Naive B cell (primary cell): ENCODE results near the gene LEFTY2. TPM values are rescaled to one million over a fixed set of nuclear protein-coding genes. Genes with fewer than 3 reads are reported as not detected.

ENCODE experiments used
- ATAC-seq, 2 donors: fragments of 150-1000 bp; cut with Tn5 transposase; 2 replicates each; pipeline ENCODE4 v1.10.0; 2021; ENCODE audit warnings: low read depth in 2 of 2, mild to moderate bottlenecking in 2 of 2, moderate library complexity in 2 of 2
- DNase-seq: peaks from one replicate; pipeline ENCODE4 v3.0.0; 2022
- H3K27ac Mint-ChIP-seq, 6 donors: one replicate each; pipeline ENCODE4 v1.8.0; 2020 to 2022; ENCODE audit warnings: mild to moderate bottlenecking in 6 of 6, mixed read lengths in 6 of 6, moderate library complexity in 5 of 6, inconsistent platforms in 2 of 6
- H3K27me3 Mint-ChIP-seq, 3 donors: one replicate each; pipeline ENCODE4 v1.8.0; 2021 to 2022; ENCODE audit warnings: mixed read lengths in 3 of 3, mild to moderate bottlenecking in 1 of 3
- H3K36me3 Mint-ChIP-seq, 2 donors: one replicate each; pipeline ENCODE4 v1.8.0; 2020 to 2022; ENCODE audit warnings: mixed read lengths in 2 of 2, inconsistent platforms in 1 of 2, mild to moderate bottlenecking in 1 of 2
- H3K4me1 Mint-ChIP-seq, 3 donors: one replicate each; pipeline ENCODE4 v1.8.0; 2020 to 2022; ENCODE audit warnings: mixed read lengths in 3 of 3, inconsistent platforms in 1 of 3, mild to moderate bottlenecking in 1 of 3, moderate library complexity in 1 of 3
- H3K4me3 Mint-ChIP-seq, 8 donors: one replicate each; pipeline ENCODE4 v1.8.0; 2020 to 2022; ENCODE audit warnings: mild to moderate bottlenecking in 8 of 8, mixed read lengths in 8 of 8, moderate library complexity in 8 of 8, inconsistent platforms in 2 of 8
- H3K9me3 Mint-ChIP-seq, 7 donors: one replicate each; pipeline ENCODE4 v1.8.0; 2020 to 2022; ENCODE audit warnings: mixed read lengths in 7 of 7, mild to moderate bottlenecking in 5 of 7, inconsistent platforms in 2 of 7, moderate library complexity in 1 of 7
- polyA plus RNA-seq, 6 donors: library from polyadenylated mRNA; unstranded; fragments of 300-500 nt; fragmentation: Illumina TruSeq; gene quantifications; one replicate each; pipeline ENCODE4 v1.2.3, GENCODE V29; 2021; ENCODE audit warnings: low read depth in 6 of 6

The LEFTY2 gene
- polyA plus RNA-seq, 6 donors from 2014 or later: not detected

DNA sequence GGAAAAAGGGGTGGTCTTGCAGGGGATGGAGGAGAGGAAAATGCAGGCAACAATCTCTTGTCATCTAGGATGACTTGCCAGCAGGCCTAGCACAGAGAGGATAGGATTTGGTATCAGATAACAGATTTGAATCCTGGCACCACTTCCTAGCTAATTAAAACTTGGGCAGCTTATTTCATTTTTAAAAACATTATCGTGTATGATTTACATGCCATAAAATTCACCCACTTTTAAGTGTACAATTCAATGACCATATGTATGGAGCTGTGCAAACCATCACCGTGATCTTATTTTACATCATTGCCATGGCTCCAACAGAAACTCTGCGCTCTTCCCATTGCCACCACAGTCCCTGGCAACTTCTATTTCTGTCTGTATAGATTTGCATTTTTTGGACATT, 23.9 kb downstream of the LEFTY2 start:
- no peak for ATAC-seq
- no peak overlapping the region for H3K27ac Mint-ChIP-seq

DNA sequence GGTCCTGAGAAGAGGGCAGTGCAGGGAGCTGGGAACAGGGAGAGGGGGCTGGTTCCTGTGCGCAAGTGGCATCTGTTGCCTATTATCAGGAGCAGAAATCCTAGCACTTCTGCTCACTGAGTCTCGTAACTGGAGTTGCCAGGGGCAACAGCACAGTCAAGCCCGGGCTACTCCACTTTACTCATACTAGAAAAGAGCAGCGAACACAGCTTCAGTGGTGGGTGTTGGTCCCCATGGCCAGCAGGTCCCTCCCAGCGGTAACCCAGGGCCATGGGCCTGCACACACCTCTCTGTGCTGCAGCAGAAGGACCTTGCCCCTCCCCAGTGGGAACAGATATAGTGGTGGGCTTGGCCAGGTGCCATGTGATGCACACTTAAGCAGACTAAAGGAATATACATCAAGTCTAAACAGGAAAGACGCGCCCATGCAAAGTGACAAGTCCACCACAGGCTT, 25.5 kb downstream of the LEFTY2 start:
- H3K36me3 Mint-ChIP-seq: peaks cover 0 to 14% of the 10 kb centered on the region in 2 donors
- H3K4me1 Mint-ChIP-seq: peaks cover 0 to 13% (median 10%) of the 10 kb centered on the region in 3 donors
- no peaks in the 10 kb centered on the region for H3K27me3 Mint-ChIP-seq
- ATAC-seq (no peak), DNase-seq (no peak)
- no peak overlapping the region for H3K4me3 Mint-ChIP-seq
- no peak overlapping the region for H3K27ac Mint-ChIP-seq
- no peaks in the 10 kb centered on the region for H3K9me3 Mint-ChIP-seq

More for the DNA sequence above, 23.9 kb downstream of the LEFTY2 start:
- Mint-ChIP-seq H3K27me3 (no peaks in the 10 kb centered on the region), H3K9me3 (no peaks in the 10 kb centered on the region), H3K4me1 (peaks cover 0 to 10% (median 10%) of the 10 kb centered on the region in 3 donors), H3K4me3 (no peak overlapping the region), H3K36me3 (peaks cover 0 to 14% of the 10 kb centered on the region in 2 donors)
- no peak for DNase-seq

DNA sequence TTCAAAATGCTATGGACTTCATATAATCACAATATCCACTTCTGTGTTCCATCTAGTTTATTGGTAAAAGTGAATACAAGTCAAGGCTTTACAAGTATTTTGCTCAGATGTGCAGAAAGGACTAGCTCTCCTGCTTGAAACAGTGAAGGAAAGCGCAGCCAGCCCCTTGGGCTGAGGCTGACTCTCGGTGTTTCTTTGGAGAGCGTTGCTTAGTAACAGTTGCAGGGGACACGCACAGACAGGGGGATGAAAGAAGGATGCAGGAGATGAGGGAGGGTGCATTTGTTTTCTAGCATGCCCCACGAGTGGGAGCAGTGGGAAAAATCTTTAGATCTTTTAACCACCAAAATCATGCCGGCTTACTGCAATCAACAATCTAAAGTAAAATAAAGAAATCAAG, 26.1 kb downstream of the LEFTY2 start:
- Mint-ChIP-seq H3K27me3 (no peaks in the 10 kb centered on the region), H3K27ac (no peak overlapping the region), H3K4me3 (no peak overlapping the region), H3K36me3 (peaks cover 0 to 14% of the 10 kb centered on the region in 2 donors), H3K9me3 (no peaks in the 10 kb centered on the region), H3K4me1 (peaks cover 5 to 20% (median 16%) of the 10 kb centered on the region in 3 donors)
- ATAC-seq (no peak), DNase-seq (no peak)

DNA sequence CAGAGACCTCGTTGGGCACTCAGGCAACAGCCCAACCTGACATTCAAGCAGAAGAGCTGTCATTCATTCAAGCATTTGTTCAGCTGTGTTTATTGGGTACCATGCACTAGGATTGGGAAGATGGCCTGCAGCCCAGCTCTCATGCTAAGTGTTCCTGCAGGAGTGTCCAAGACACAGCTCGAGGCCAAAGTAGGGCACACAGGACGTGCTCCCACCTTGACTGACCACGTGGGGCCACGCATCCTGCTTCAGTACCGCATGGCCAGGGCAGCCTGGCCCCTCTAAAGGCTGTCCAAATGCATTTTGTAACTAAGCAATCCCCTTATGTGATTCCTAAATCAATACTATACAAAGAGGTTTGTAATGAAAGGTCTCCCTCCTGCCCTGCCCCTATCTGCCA, 26.6 kb downstream of the LEFTY2 start:
- peaks cover 0 to 14% of the 10 kb centered on the region in 2 donors for H3K36me3 Mint-ChIP-seq
- no peak overlapping the region for H3K27ac Mint-ChIP-seq
- ATAC-seq: no peak
- no peak overlapping the region for H3K4me3 Mint-ChIP-seq
- DNase-seq: no peak
- H3K9me3 Mint-ChIP-seq: no peaks in the 10 kb centered on the region
- H3K27me3 Mint-ChIP-seq: no peaks in the 10 kb centered on the region
- peaks cover 11 to 22% (median 21%) of the 10 kb centered on the region in 3 donors for H3K4me1 Mint-ChIP-seq

- Mint-ChIP-seq H3K9me3 (no peaks in the 10 kb centered on the region), H3K27ac (peak overlapping the region in 4 of 6 donors; percentile 37 to 84 (median 70)), H3K4me3 (peak overlapping the region in 2 of 8 donors; percentile 22 to 56), H3K4me1 (peaks cover 11 to 32% (median 16%) of the 10 kb centered on the region in 3 donors), H3K27me3 (no peaks in the 10 kb centered on the region), H3K36me3 (no peaks in the 10 kb centered on the region)
- ATAC-seq (peak; percentile 92), DNase-seq (peak; percentile 63)
Observed at GRCh38 chr1:225911191-225912130, 29.6 kb downstream of the LEFTY2 start.

DNA sequence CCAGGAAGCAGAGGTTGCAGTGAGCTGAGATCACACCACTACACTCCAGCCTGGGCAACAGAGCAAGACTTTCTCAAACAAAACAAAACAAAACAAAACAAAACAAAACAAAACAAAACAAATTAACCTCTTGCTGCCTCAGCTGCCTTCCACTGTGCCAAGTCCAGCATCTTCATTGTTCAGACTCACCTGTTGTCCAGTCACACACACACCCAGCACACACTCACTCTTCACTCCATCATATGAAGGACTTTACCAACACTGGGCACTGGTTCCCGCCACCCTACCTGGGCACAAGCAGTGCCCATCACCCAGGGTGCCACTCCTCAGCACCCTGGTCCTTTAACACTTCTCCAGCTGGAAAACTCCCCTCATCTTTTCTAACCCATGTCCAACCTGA, 31.5 kb downstream of the LEFTY2 start:
- Mint-ChIP-seq H3K27ac (peak overlapping the region in 2 of 6 donors; percentile 56 to 68), H3K4me3 (peak overlapping the region in 3 of 8 donors; percentile 0 to 78 (median 6))
- DNase-seq: no peak

GRCh38 chr1:225908773-225909172, 32.2 kb downstream of the LEFTY2 start:
- H3K36me3 Mint-ChIP-seq: no peaks in the 10 kb centered on the region
- no peak for DNase-seq
- no peaks in the 10 kb centered on the region for H3K27me3 Mint-ChIP-seq
- H3K27ac Mint-ChIP-seq: no peak overlapping the region
- peaks cover 16 to 32% (median 17%) of the 10 kb centered on the region in 3 donors for H3K4me1 Mint-ChIP-seq
- no peak overlapping the region for H3K4me3 Mint-ChIP-seq
- H3K9me3 Mint-ChIP-seq: peaks cover 0 to 2% (median 0%) of the 10 kb centered on the region in 7 donors
- no peak for ATAC-seq

More for the DNA sequence above, 31.5 kb downstream of the LEFTY2 start:
- Mint-ChIP-seq H3K9me3 (no peaks in the 10 kb centered on the region), H3K36me3 (no peaks in the 10 kb centered on the region), H3K4me1 (peaks cover 16 to 32% (median 17%) of the 10 kb centered on the region in 3 donors), H3K27me3 (no peaks in the 10 kb centered on the region)
- ATAC-seq: no peak

DNA sequence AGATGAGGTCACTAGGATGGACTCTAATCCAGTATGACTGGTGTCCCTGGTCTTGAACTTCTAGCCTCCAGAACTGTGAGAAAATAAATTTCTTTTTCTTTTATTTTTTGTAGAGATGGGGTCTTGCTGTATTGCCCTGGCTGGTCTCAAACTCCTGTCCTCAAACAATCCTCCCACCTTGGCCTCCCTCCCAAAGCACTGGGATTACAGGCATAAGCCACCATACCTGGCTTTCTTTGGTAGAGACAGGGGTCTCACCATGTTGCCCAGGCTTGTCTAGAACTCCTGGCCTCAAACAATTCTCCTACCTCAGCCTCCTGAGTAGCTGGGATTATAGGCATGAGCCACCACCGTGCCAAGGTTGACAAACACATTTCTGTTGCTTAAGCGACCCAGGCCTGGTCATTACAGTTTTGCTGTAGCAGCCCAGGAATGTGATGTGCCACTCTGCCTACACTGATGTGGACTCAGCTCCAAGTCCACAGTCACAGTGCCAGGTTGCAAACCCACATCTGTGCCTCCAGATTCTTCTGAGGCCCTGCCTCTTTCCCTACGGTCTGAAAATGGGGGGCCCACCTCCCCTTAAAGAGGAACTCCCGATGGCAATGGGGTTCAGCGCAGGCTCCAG, 32.9 kb downstream of the LEFTY2 start:
- H3K36me3 Mint-ChIP-seq: no peaks in the 10 kb centered on the region
- H3K9me3 Mint-ChIP-seq: peaks cover 0 to 5% (median 0%) of the 10 kb centered on the region in 7 donors
- peak overlapping the region in 4 of 6 donors; percentile 29 to 74 (median 55) for H3K27ac Mint-ChIP-seq
- DNase-seq (no peak), ATAC-seq (no peak)
- H3K27me3 Mint-ChIP-seq: no peaks in the 10 kb centered on the region
- H3K4me1 Mint-ChIP-seq: peaks cover 16 to 32% (median 17%) of the 10 kb centered on the region in 3 donors
- H3K4me3 Mint-ChIP-seq: no peak overlapping the region

DNA sequence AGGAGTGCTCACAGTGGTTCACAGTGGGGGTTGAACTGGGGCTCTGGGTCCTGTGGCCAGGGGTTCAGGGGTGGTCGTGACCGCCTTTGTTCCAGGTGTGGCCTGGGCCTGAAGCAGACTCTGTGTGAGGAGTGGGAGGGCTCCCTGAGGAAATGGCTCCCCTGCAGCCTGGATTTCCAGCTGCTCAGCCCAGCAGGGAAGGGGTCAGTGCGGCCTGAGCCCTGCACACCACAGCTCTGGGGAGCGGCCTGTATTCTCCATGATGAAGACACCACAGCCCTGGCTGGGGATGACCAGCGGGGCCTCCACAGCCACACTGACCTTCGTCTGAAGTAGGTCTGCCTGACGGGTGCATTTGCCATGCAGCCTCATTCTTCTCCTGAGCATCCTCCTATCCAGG, 33.7 kb downstream of the LEFTY2 start:
- H3K4me1 Mint-ChIP-seq: peaks cover 16 to 32% (median 17%) of the 10 kb centered on the region in 3 donors
- H3K27ac Mint-ChIP-seq: peak overlapping the region in 2 of 6 donors; percentile 29 to 45
- no peaks in the 10 kb centered on the region for H3K27me3 Mint-ChIP-seq
- peaks cover 0 to 5% (median 0%) of the 10 kb centered on the region in 7 donors for H3K9me3 Mint-ChIP-seq
- no peaks in the 10 kb centered on the region for H3K36me3 Mint-ChIP-seq
- DNase-seq (no peak), ATAC-seq (no peak)
- no peak overlapping the region for H3K4me3 Mint-ChIP-seq

DNA sequence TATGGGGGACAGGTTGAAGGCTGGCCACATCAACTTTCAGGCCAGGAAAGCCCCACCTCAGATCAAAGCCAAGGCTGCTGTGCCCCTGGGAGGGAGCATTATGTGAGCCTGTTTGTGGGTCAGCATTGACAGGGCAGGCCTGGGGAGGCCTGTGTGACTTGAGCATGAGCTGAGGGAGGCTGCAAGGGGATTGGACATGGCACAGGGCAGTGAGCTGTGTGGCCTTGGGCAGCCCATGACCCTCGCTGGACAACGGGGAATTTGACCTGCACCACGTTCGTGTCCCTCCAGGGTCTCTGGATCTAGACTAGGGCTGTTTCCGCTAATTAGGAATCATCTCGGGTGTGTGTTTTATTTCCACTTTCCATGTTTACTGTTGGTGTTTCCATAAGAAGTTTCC, 34.6 kb downstream of the LEFTY2 start:
- no peak overlapping the region for H3K27ac Mint-ChIP-seq
- DNase-seq (no peak), ATAC-seq (no peak)
- no peaks in the 10 kb centered on the region for H3K27me3 Mint-ChIP-seq
- peaks cover 0 to 5% (median 0%) of the 10 kb centered on the region in 7 donors for H3K9me3 Mint-ChIP-seq
- peaks cover 16 to 26% (median 17%) of the 10 kb centered on the region in 3 donors for H3K4me1 Mint-ChIP-seq
- H3K4me3 Mint-ChIP-seq: peak overlapping the region in 1 of 8 donors; percentile 37
- H3K36me3 Mint-ChIP-seq: no peaks in the 10 kb centered on the region

- Mint-ChIP-seq H3K27me3 (no peaks in the 10 kb centered on the region), H3K4me1 (peaks cover 12 to 17% (median 14%) of the 10 kb centered on the region in 3 donors), H3K4me3 (no peak overlapping the region), H3K27ac (peak overlapping the region in 4 of 6 donors; percentile 0 to 62 (median 22)), H3K36me3 (no peaks in the 10 kb centered on the region), H3K9me3 (peaks cover 0 to 5% (median 0%) of the 10 kb centered on the region in 7 donors)
- no peak for DNase-seq
- no peak for ATAC-seq
Observed at GRCh38 chr1:225903623-225904022, 37.4 kb downstream of the LEFTY2 start.

GRCh38 chr1:225899044-225899925, 41.7 kb downstream of the LEFTY2 start:
- no peak for ATAC-seq
- H3K27me3 Mint-ChIP-seq: no peaks in the 10 kb centered on the region
- DNase-seq: no peak
- H3K9me3 Mint-ChIP-seq: peaks cover 0 to 5% (median 0%) of the 10 kb centered on the region in 7 donors
- H3K27ac Mint-ChIP-seq: peak overlapping the region; percentile 66 to 99 (median 88)
- H3K4me1 Mint-ChIP-seq: peaks cover 31 to 43% (median 42%) of the 10 kb centered on the region in 3 donors
- peak overlapping the region in 3 of 8 donors; percentile 45 to 61 (median 47) for H3K4me3 Mint-ChIP-seq
- H3K36me3 Mint-ChIP-seq: no peaks in the 10 kb centered on the region
